Karpas-422 (cell line): ENCODE data around the gene POGLUT3. TPM values are rescaled to one million over a fixed set of nuclear protein-coding genes. Genes with fewer than 3 reads are reported as not detected.
A peak's percentile ranks its signal among the peaks of the same experiment; 100 is the strongest.

Source experiments
- DNase-seq: peaks from one replicate; pipeline ENCODE4 v3.0.0-alpha.2; 2015
- H2AFZ ChIP-seq: fragments of 200-600 bp; sonication (generic); 2 replicates; pipeline ENCODE4 v1.6.1; 2014; ENCODE audit warnings: antibody characterized with exemption, low read length, mixed read lengths
- H3K27ac ChIP-seq: fragments of 200-600 bp; sonication (generic); 2 replicates; pipeline ENCODE4 v1.5.1; 2014; ENCODE audit warnings: mild to moderate bottlenecking, low read length, moderate library complexity
- H3K27me3 ChIP-seq: fragments of 200-600 bp; sonication (generic); 2 replicates; pipeline ENCODE4 v1.6.1; 2014; ENCODE audit warnings: low read length, mixed read lengths
- H3K36me3 ChIP-seq: fragments of 200-600 bp; sonication (generic); 2 replicates; pipeline ENCODE4 v1.6.1; 2014; ENCODE audit warnings: low read length, mixed read lengths; ENCODE audit not compliant: insufficient read depth
- H3K4me1 ChIP-seq: fragments of 200-600 bp; sonication (generic); 2 replicates; pipeline ENCODE4 v1.6.1; 2014; ENCODE audit warnings: mild to moderate bottlenecking, low read length, mixed read lengths
- H3K4me2 ChIP-seq: fragments of 200-600 bp; sonication (generic); 2 replicates; pipeline ENCODE4 v1.6.1; 2014; ENCODE audit warnings: low read length, low read depth, mild to moderate bottlenecking; ENCODE audit not compliant: poor library complexity, severe bottlenecking
- H3K4me3 ChIP-seq: fragments of 200-600 bp; sonication (generic); 2 replicates; pipeline ENCODE4 v1.5.1; 2014; ENCODE audit warnings: mild to moderate bottlenecking, antibody characterized with exemption, low read length, mixed read lengths
- H3K79me2 ChIP-seq: fragments of 200-600 bp; sonication (generic); 2 replicates; pipeline ENCODE4 v1.6.1; 2014; ENCODE audit warnings: mild to moderate bottlenecking, low read length, mixed read lengths
- H3K9ac ChIP-seq: fragments of 200-600 bp; sonication (generic); 2 replicates; pipeline ENCODE4 v1.6.0; 2014; ENCODE audit warnings: low read length
- H3K9me2 ChIP-seq: fragments of 200-600 bp; sonication (generic), shearing (Covaris generic); replicated peaks from 2 replicates; pipeline ENCODE4 v1.6.0; 2014; ENCODE audit warnings: mild to moderate bottlenecking, low read length, moderate library complexity; ENCODE audit not compliant: insufficient read depth
- H3K9me3 ChIP-seq: fragments of 300-700, 200-600 bp; sonication (generic); 2 replicates; pipeline ENCODE4 v1.6.1; 2014; ENCODE audit warnings: low read length, mixed read lengths
- H4K20me1 ChIP-seq: fragments of 200-600 bp; sonication (generic); 2 replicates; pipeline ENCODE4 v1.6.1; 2014; ENCODE audit warnings: mild to moderate bottlenecking, antibody characterized with exemption, low read length, low read depth; ENCODE audit not compliant: insufficient read depth
- total RNA-seq: library from RNA; depleted of rRNA; stranded (reverse); fragments of >200 nt; shearing (Covaris generic); gene quantifications from 2 replicates; pipeline ENCODE4 v1.2.3, GENCODE V29; 2014; ENCODE audit warnings: low replicate concordance

Gene POGLUT3
- total RNA-seq, 1 experiment from 2014 or later: 33.4 TPM

GRCh38 chr11:108474664-108475463 lies 23.3 kb downstream of the POGLUT3 start:
- Histone ChIP-seq H3K27ac (no peak overlapping the region), H3K4me2 (no peak overlapping the region), H3K4me3 (no peak overlapping the region), H3K79me2 (no peaks in the 10 kb centered on the region), H3K4me1 (no peaks in the 10 kb centered on the region), H3K9me3 (no peaks in the 10 kb centered on the region), H2AFZ (no peak overlapping the region), H3K27me3 (no peaks in the 10 kb centered on the region), H3K9me2 (no peaks in the 10 kb centered on the region), H3K36me3 (peaks cover 48% of the 10 kb centered on the region; the same call in 1 of the 2 replicates), H3K9ac (no peak overlapping the region), H4K20me1 (no peaks in the 10 kb centered on the region)
- no peak for DNase-seq

- Histone ChIP-seq H3K27ac (no peak overlapping the region), H3K27me3 (no peaks in the 10 kb centered on the region), H3K9me3 (no peaks in the 10 kb centered on the region), H3K36me3 (peaks cover 34% of the 10 kb centered on the region; the same call in 1 of the 2 replicates), H3K79me2 (no peaks in the 10 kb centered on the region), H4K20me1 (no peaks in the 10 kb centered on the region), H3K4me1 (peaks cover 8% of the 10 kb centered on the region), H3K4me2 (no peak overlapping the region), H3K9ac (no peak overlapping the region), H3K4me3 (no peak overlapping the region), H2AFZ (no peak overlapping the region), H3K9me2 (no peaks in the 10 kb centered on the region)
- DNase-seq: no peak
Observed at GRCh38 chr11:108472681-108473080, 25.5 kb downstream of the POGLUT3 start.

- no peaks in the 10 kb centered on the region for H3K27me3 ChIP-seq
- peak overlapping the region; percentile 80 for H3K9ac ChIP-seq
- peak overlapping the region; percentile 89 for H3K4me2 ChIP-seq
- peaks cover 5% of the 10 kb centered on the region; the same call in 1 of the 2 replicates for H3K79me2 ChIP-seq
- H3K4me1 ChIP-seq: peaks cover 19% of the 10 kb centered on the region
- H3K4me3 ChIP-seq: peak overlapping the region; percentile 70
- H3K36me3 ChIP-seq: peaks cover 9% of the 10 kb centered on the region; the same call in 1 of the 2 replicates
- no peak for DNase-seq
- peak overlapping the region; percentile 68 for H3K27ac ChIP-seq
- H2AFZ ChIP-seq: peak overlapping the region; percentile 88
- H4K20me1 ChIP-seq: no peaks in the 10 kb centered on the region
- no peaks in the 10 kb centered on the region for H3K9me2 ChIP-seq
- H3K9me3 ChIP-seq: no peaks in the 10 kb centered on the region
Observed at GRCh38 chr11:108468478-108468864, 29.7 kb downstream of the POGLUT3 start.

- peak within 1 kb of the TSS; percentile 68 for H3K27ac ChIP-seq
Observed at GRCh38 chr11:108467091-108467823, 30.9 kb downstream of the POGLUT3 start, which contains the start of gene C11orf65. Gene C11orf65 (minus strand): TSS chr11:108467529. CDS start chr11:108461559, 5,970 bp downstream.

GRCh38 chr11:108466405-108466804 lies 31.8 kb downstream of the POGLUT3 start:
- Histone ChIP-seq H3K27ac (peak overlapping the region; percentile 68), H3K9me2 (no peaks in the 10 kb centered on the region), H3K4me2 (peak overlapping the region; percentile 89), H3K27me3 (no peaks in the 10 kb centered on the region), H3K4me1 (peaks cover 29% of the 10 kb centered on the region), H3K9me3 (no peaks in the 10 kb centered on the region), H3K79me2 (peaks cover 5% of the 10 kb centered on the region; the same call in 1 of the 2 replicates), H2AFZ (peak overlapping the region; percentile 37), H4K20me1 (no peaks in the 10 kb centered on the region), H3K36me3 (no peaks in the 10 kb centered on the region), H3K4me3 (peak overlapping the region; percentile 70), H3K9ac (peak overlapping the region; percentile 80)
- no peak for DNase-seq

More at GRCh38 chr11:108467091-108467823, 30.9 kb downstream of the POGLUT3 start, which contains the start of gene C11orf65:
- H2AFZ ChIP-seq: peak within 1 kb of the TSS; percentile 88
- H3K4me1 ChIP-seq: peaks cover 29% of the 10 kb centered on the region
- peak within 1 kb of the TSS; percentile 80 for H3K9ac ChIP-seq
- H3K9me2 ChIP-seq: no peaks in the 10 kb centered on the region
- DNase-seq: peak; percentile 100
- no peaks in the 10 kb centered on the region for H3K27me3 ChIP-seq
- H3K79me2 ChIP-seq: peaks cover 5% of the 10 kb centered on the region; the same call in 1 of the 2 replicates
- H3K9me3 ChIP-seq: no peaks in the 10 kb centered on the region
- H3K36me3 ChIP-seq: peaks cover under 1% of the 10 kb centered on the region; the same call in 1 of the 2 replicates
- H4K20me1 ChIP-seq: no peaks in the 10 kb centered on the region
- peak within 1 kb of the TSS; percentile 89 for H3K4me2 ChIP-seq
- H3K4me3 ChIP-seq: peak within 1 kb of the TSS; percentile 70

- Histone ChIP-seq H3K79me2 (no peaks in the 10 kb centered on the region), H3K4me2 (no peak overlapping the region), H3K9me2 (no peaks in the 10 kb centered on the region), H3K4me1 (peaks cover 3% of the 10 kb centered on the region), H3K27ac (no peak overlapping the region), H2AFZ (no peak overlapping the region), H3K9me3 (peaks cover 8% of the 10 kb centered on the region), H3K4me3 (no peak overlapping the region), H3K27me3 (no peaks in the 10 kb centered on the region), H3K36me3 (no peaks in the 10 kb centered on the region), H3K9ac (no peak overlapping the region), H4K20me1 (no peaks in the 10 kb centered on the region)
- no peak for DNase-seq
Observed at GRCh38 chr11:108453207-108453835, 44.9 kb downstream of the POGLUT3 start.
